ENCODE results near the gene WNT9A. TPM values are rescaled to one million over a fixed set of nuclear protein-coding genes. Genes with fewer than 3 reads are reported as not detected.

The WNT9A gene
- total RNA-seq, 2 experiments from 2014 or later: not detected

DNA sequence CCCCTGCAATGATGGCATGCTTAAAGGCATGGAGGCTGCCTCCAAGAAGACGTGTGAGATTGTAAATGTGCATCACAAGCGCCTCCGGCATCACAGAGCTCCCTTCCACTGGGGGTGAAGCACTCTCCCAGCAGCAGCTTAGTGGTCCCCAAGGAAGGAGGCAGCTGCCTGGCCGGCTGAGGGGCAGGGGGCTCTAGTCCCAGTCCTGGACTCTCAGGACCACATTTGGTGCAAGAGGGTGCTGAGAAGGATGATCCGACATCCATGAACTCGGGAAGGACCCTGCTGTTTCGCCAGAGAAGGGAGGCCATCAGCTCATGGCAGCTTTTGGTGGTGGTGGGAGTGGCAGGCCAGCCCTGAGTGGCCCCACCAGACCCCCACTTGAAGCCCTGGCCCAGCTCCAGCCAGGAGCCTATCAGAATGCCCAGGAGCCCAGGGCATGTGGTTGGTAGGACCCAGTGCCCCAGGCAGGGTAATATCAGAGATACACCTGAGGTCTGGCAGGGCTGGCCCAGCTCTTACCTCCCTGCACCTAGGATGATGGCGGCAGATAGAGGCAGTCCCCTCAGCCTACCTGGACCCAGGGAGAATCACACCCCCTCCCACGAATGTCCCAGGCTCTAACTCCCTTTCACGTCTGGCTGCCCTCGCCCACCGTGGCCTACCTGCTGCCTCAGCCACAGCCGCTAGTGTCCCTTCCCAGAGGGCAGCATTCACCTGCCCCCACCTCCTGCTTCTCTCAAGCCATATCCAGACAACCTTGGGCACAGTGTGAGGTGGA lies 2.4 kb upstream of the WNT9A start:
- H3K79me2 ChIP-seq (ENCODE audit: insufficient read depth, low read depth, low read length): no peaks in the 10 kb centered on the region
- TF ChIP-seq CTCF (conservative IDR thresholded peaks at IDR 0.05; ENCODE audit: low read length) (no peak), EZH2phosphoT487 (IDR thresholded peaks at IDR 0.05; ENCODE audit: borderline replicate concordance, low read depth, low read length) (no peak)
- H4K20me1 ChIP-seq (ENCODE audit: insufficient read depth, low read length): no peaks in the 10 kb centered on the region
- H3K4me1 ChIP-seq (ENCODE audit: insufficient read depth, low read length, poor library complexity, severe bottlenecking): no peaks in the 10 kb centered on the region
- H3K9me3 ChIP-seq (ENCODE audit: low read length): no peaks in the 10 kb centered on the region
- H3K36me3 ChIP-seq (ENCODE audit: insufficient read depth, low read length): no peaks in the 10 kb centered on the region
- no TSS peak for BruUV-seq (replicated peaks)
- ChIA-PET POLR2A (interaction anchor here (0.6 kb wide), 1 partner anchor 275 kb away, joined by 3 read pairs; no protein-coding TSS in a partner anchor), CTCF (ENCODE audit: unreplicated experiment) (no interaction called here)
- no peak for DNase-seq (ENCODE audit: low spot score)
- H3K9me2 ChIP-seq (ENCODE audit: insufficient read depth, low read length): no peaks in the 10 kb centered on the region
- no peak overlapping the region for H3K4me3 ChIP-seq (ENCODE audit: low read depth, low read length, poor library complexity, severe bottlenecking)
- no peak overlapping the region for H3K27ac ChIP-seq (ENCODE audit: low read depth, low read length, poor library complexity, severe bottlenecking)
- H2AFZ ChIP-seq (ENCODE audit: low read length): no peak overlapping the region
- intact Hi-C loops (cut with micrococcal nuclease; ENCODE audit: unreplicated experiment): no loop called here
- no peak overlapping the region for H3K4me2 ChIP-seq (ENCODE audit: low read length)

GRCh38 chr1:227949341-227949921 lies 1.7 kb upstream of the WNT9A start:
- ChIA-PET POLR2A (interaction anchor here (0.6 kb wide), 1 partner anchor 276 kb away, joined by 3 read pairs; no protein-coding TSS in a partner anchor), CTCF (ENCODE audit: unreplicated experiment) (no interaction called here)
- no peaks in the 10 kb centered on the region for H3K9me2 ChIP-seq (ENCODE audit: insufficient read depth, low read length)
- H3K4me1 ChIP-seq (ENCODE audit: insufficient read depth, low read length, poor library complexity, severe bottlenecking): no peaks in the 10 kb centered on the region
- no peak overlapping the region for H3K4me2 ChIP-seq (ENCODE audit: low read length)
- H3K27ac ChIP-seq (ENCODE audit: low read depth, low read length, poor library complexity, severe bottlenecking): no peak overlapping the region
- no TSS peak for BruUV-seq (replicated peaks)
- TF ChIP-seq CTCF (conservative IDR thresholded peaks at IDR 0.05; ENCODE audit: low read length): no peak
- TF ChIP-seq EZH2phosphoT487 (IDR thresholded peaks at IDR 0.05; ENCODE audit: borderline replicate concordance, low read depth, low read length): no peak
- DNase-seq (ENCODE audit: low spot score): no peak
- no peaks in the 10 kb centered on the region for H3K36me3 ChIP-seq (ENCODE audit: insufficient read depth, low read length)
- no peaks in the 10 kb centered on the region for H4K20me1 ChIP-seq (ENCODE audit: insufficient read depth, low read length)
- no peak overlapping the region for H3K4me3 ChIP-seq (ENCODE audit: low read depth, low read length, poor library complexity, severe bottlenecking)
- intact Hi-C loops (cut with micrococcal nuclease; ENCODE audit: unreplicated experiment): no loop called here
- H3K79me2 ChIP-seq (ENCODE audit: insufficient read depth, low read depth, low read length): no peaks in the 10 kb centered on the region
- H3K9me3 ChIP-seq (ENCODE audit: low read length): no peaks in the 10 kb centered on the region
- H2AFZ ChIP-seq (ENCODE audit: low read length): no peak overlapping the region
